Right renal pelvis (tissue), 4 donors: ENCODE results near the gene IDH2. TPM values are rescaled to one million over a fixed set of nuclear protein-coding genes. Genes with fewer than 3 reads are reported as not detected.

ENCODE experiments used
- DNase-seq, 4 donors: peaks; one replicate each; pipeline ENCODE4 v3.0.0-alpha.2; 2013; ENCODE audit warnings: low read depth in 4 of 4, low spot score in 3 of 4, missing footprints in 1 of 4
- polyA plus RNA-seq, 4 donors: library from polyadenylated mRNA; unstranded; fragments of 120-200 nt; gene quantifications; one replicate each; pipeline ENCODE4 v1.2.1, GENCODE V29; 2013; ENCODE audit not compliant: insufficient read length in 4 of 4

IDH2 gene
- polyA plus RNA-seq, 4 donors, result 194 to 243 (median 217) TPM

DNA sequence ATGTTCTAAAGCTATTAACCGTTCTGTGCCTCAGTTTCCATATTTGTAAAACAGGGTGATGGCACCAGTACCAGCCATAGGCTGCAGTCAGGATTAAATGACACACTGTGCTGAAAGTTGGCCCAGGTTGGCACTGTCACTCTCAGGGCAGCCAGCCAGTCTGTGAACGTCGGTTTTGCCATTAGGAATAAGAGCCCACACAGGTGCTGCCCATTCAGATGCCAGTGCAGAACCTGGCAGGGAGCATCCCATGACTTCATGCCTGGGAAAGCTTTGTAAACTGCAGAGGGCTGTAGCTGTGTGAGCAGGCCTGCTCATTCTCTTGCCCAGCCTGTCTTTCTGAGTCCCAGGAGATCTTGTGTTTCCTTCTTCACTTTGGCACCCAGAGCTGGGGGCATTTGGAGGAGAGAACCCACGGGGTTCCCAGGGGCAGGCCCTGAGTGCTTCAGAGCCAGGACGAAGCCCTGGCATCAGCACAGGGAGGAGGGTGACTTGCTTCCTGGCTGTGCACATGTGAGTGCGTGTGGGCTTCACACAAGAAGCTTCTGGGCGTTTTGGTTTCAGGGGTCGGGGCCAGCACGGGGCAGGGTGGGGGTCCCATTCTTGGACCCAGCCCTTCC, 54.2 kb downstream of the IDH2 start:
- DNase-seq, result no peak

DNA sequence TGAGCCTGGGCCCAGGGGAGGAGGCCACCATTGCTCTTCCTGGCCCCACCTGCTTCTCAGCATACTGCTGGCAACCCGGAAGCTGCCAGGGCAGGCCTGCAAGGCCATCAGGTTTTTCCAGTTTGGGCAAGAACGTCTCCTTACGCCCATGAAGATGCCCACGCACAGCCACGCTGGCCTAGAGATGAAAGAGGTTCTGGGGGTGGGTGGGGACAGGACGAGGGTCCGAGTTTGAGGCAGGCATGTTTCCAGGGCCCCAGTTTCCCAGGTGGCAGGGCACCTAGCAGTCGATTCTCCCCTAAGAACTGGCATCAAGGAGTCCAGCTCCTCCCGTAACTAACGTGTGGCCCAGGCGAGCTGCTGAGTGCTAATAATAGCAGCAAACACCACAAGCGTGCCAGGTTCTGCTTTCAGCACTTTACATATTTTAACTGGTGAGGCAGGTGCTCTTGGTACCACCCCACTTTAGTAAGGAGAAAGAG, 55.3 kb downstream of the IDH2 start:
- DNase-seq, result no peak

DNA sequence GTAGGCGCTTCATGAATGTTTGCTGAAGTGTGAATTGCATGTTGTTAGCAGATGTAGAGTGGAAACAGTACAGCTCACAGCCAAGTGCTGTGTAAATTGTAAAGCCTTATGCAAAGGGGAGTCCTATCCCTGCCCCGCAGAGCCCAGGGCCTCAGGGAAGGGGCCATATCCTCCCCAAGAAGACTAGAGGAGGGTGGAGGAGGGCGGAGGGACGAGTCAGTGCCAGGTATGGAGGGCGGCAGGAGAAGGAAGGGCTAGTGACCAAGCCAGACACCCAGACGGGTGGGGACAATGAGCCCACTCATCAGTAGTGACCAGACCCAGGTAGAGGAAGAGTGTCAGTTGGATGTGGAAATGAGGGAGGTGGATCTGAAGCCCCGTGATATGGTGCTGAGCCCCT, 56.0 kb downstream of the IDH2 start:
- no peak for DNase-seq

DNA sequence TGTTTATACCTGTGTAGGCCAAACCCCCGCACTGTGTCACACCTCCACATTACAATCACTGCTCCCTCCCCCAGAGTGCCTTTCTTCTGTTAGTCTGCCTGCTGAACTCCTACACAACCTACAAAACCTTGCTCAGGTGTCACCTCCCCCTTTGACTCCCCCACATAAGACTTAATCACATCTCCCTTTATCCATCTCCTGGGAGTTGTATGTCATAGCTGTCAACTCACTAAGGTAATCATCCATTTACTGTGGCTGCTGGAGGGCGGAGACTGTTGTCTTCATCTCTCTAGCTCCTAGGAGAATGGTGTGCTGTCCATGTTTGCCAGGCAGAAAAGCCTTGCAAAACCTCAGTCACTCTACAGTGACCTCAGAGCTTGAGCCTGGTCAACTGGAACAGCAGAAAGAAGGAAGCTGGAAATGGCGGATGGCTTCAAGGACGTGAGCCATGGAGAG, 57.3 kb downstream of the IDH2 start:
- DNase-seq, result no peak

DNA sequence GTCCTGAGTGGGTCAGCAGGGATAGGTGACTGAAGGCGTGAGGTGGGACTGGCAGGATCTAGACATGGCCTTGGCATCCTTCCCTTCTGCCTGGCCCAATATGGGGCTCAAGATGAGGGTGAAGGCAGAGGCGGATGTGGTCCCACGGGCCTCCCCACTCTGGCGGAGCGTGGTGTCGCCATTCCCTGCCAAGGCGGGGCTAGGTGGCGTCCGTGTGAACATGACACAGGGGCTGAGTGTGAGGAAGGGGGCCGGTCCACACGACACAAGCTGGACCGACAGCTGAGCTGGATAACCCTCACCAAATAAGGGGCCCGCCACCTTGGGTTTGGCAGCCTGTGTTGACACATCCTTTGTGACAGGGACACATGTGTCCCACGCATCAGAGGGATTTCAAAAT, 58.1 kb downstream of the IDH2 start:
- DNase-seq, result no peak

DNA sequence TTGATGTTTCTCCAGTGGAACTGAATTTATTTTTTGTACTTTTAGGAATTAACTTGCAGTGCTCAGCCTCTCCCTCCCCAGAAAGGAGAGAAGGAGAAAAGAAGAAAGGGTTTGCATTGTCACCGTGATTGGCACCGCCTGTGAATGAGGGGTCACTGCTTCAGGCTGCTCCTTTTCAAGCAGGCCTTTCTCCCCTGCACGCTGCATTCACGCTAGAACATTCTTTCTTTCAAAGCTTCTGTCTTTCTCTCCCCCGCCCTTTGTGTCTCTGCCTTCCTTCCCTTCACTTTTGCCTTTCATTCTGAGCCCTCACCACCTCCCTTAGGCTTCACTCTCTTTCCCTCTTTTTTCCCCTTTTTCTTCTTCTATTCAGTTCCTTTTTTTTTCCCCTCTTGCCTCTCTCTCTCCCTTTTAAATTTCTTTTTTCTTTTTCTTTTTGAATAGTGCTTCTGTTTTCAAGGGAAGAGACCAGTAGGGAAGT, 58.7 kb downstream of the IDH2 start:
- DNase-seq, result no peak

DNA sequence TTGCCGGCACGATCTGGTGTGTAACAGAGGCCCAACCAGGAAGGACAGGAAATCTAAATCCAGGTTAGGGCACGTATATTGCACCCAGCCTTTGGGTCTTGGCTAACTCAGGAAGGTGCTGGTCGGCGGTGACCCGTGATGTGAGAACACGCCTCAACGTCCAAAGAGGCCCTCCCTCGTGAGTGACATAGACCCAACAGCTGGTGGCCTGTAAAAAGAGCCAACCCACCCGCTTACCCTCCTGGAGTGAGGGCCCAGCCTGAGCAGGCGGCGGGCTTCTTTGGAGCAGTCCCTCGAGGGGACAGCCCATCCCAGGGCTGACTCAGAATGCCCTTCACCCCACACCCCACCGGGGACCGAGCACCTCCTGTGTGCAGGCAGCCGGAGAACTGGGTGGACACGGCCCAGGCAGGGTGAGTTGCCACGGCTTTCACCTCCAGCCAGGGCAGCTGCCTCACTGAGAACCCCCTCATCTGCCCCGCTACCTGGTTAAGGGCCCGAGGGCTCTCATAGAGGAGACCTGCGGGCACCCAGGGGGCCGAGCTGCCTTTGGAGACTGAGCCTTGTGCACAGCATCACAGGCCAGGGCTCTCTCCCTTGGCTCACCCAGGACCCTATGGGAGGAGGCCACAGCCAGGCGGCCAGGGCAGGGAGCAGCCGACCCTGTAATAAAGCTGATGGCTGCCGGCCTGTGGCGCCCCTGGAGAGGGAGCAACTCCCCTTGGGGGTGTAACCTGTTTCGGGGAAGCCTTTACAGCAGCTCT, 59.3 kb downstream of the IDH2 start:
- no peak for DNase-seq

DNA sequence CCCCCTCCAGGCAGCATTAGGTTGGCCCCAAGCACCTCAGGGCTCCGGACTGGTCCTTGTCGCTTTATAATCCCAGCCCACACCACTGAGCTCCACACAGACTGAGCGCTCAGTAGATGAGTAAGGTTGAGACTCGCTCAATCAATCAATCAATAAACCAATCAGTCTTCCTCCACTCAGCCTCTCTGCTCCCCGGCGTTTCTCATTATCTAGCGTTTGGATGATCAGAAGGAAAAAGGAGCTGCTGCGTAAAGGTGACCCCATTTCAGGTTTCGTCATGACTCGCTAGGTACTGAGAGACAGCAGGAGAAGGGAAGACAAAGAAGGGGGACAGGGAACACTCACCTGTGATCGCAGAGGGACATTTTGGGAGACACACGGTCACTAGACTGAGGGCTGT, 59.9 kb downstream of the IDH2 start:
- DNase-seq, result no peak

DNA sequence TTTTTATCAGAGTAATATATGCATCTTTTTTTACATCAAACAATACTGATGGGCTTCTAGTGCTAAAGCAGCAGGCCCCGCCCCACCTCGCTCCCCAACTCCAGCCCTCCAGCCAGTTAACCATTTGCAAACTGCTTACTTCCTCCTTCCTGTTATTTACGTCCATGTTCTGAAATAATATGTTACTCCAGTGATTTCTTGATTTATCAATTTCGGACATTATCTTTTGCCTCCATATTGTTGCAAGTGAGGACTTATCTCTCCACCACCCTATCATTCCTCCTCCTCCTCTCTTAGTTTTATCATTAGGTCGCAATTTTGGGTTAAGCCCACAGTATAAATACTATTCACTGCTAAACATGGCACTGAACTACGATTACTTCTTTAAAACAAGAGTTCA, 61.6 kb downstream of the IDH2 start:
- DNase-seq, result no peak

DNA sequence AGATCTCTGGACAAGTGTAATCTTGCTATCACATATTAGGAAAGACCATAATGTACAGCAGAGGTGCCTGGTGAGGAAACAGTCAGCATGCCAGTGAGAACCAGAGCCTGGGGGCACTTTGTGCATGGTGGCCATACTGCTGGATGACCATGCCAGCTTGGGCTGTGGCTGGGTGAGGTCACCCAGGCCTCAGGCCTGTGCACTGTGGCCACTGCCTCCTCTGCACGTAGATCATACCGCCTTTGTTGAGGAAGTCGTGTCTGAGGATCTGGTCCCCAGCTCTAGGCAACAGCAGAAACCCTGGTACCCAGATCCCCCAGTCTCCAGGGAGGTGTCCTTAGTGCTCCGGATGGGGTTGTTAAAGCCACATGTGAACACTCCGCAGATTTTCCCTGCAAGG, 62.3 kb downstream of the IDH2 start:
- no peak for DNase-seq

DNA sequence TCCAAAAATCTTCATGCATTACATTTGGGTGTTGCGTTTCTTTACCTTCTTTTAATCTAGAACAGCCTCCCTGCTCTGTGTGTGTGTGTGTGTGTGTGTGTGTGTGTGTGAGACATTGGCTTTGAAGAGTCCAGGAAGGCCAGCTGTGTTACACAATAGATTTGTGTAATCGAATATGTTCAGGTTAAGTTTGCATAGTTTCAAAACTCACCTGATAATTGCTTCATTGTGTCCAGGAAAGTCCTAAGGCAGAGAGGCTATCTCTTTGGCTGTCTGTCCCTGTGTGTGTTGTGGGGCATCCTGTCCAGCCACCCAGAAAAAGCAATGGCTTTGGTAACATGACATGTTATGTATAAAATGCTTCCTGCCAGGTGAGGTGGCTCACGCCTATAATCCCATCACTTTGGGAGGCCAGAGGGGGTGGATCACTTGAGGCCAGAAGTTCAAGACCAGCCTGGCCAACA, 63.6 kb downstream of the IDH2 start:
- DNase-seq, result no peak

DNA sequence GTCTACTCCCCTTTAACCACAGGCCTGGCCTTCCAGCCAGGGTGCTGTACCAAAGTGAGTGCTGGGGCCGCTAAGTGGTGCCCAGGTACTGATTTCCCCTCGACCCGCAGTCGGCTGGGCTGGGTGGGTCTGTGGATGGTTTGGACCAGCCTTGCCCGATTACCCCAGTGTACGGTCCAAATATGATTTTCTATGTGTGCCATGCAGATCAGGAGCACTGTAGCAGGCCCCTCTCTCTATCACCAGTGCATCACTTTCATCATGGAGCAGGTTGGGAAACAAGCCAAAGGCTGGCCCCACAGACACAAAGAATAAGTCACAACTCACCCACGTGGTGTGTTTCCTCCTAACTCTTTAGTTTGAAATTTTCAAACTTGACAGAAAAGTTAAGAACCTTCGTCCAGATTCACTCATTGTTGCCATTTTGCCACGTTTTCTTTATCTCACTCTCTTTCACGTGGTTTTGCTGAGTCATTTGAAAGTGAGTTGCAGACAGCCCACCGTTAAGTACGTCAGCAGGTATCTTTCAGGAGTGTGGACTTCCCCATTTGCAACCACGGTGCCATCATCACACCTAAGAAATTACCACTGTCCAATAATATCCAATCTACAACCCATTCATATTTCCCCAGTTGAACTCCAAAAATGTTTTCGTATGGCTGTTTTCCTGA, 64.2 kb downstream of the IDH2 start:
- no peak for DNase-seq

DNA sequence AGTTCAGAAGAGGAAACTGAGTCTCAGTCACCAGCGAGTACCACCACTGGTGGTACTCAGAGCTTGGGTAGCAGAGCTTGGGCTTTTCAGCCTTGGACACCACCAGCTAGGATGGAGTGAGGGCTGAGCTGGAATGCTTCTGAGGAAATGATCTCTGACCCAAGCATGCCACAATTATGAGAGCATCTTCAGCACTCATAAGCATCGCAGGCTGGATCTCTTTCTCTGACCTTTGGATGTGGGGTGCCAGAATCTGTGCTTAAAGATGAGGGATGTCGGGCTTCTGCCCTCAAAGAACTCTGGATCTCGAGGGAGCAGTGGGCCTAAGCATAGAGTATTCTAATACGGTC, 64.8 kb downstream of the IDH2 start:
- DNase-seq, result no peak

DNA sequence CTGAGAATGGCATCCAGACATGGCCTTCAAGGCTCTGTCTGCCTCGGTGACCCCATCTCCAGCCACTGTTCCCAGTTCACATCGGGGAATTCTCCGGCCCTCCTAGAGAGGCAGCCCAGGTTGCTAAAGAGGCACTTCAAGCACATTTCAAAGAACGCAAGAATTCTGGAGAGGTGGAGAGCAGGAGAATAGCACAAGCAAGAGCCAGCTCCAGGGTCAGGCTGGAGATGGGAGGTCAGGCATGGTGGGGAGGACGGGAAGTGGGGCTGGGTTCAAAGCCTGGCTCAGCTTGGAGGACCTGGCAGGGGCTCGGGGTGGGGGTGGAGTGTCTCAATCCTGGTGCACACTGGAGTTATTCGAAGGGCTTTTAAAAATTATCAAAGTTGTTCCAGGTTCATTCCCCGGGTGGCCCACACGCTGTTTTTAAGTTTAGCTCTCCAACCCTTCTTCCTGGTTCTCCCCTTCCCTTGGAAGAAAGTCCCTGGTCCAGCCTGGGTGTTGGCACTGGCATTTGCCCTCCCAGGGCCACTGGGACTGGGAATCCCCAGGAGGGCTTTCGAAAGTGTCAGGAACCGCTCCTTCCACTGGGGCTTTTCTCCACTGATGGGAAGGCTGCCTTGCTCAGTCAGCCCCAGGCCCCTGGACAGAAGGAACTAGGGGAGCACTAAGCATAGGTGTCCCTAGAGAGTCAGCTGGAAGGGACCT, 65.3 kb downstream of the IDH2 start:
- no peak for DNase-seq

DNA sequence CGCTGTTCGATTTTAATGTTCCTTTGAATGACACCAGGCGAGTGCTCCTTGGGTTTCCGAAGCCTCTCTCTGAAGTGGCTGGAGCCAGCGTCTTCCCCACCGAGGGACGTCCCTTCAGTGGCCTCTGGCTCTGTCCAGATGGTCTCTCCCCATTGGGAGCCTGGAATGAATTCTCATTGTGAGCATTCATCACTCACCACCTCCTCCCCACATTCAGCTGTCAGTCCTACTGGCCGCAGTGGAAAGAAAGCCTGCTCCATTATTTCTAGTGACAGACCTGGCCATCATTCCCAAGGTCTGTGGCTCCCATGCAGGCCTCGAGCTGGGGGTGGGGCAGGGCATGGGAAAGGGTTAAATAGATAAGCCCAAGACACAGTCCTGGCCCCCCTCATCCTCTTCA, 65.9 kb downstream of the IDH2 start:
- no peak for DNase-seq

DNA sequence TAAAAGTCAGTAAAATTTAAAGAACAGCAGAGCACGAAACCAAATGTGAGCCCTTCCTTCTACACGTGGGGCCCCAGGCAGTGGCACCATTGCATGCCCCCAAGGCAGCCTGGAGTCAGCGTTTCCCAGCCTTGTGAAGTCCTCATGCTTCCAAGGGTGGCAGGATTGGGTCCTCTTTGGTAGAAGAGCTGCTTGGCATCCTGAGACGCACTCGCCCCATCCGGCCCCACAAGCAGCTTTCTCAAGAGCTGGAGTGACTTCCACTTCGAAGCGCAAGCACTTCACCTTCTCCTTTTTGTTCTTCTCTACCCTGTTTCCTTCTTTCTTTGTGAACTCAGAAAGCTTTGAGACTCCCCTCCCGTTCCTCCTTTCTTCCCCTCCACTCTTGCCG, 66.4 kb downstream of the IDH2 start:
- DNase-seq, result no peak

DNA sequence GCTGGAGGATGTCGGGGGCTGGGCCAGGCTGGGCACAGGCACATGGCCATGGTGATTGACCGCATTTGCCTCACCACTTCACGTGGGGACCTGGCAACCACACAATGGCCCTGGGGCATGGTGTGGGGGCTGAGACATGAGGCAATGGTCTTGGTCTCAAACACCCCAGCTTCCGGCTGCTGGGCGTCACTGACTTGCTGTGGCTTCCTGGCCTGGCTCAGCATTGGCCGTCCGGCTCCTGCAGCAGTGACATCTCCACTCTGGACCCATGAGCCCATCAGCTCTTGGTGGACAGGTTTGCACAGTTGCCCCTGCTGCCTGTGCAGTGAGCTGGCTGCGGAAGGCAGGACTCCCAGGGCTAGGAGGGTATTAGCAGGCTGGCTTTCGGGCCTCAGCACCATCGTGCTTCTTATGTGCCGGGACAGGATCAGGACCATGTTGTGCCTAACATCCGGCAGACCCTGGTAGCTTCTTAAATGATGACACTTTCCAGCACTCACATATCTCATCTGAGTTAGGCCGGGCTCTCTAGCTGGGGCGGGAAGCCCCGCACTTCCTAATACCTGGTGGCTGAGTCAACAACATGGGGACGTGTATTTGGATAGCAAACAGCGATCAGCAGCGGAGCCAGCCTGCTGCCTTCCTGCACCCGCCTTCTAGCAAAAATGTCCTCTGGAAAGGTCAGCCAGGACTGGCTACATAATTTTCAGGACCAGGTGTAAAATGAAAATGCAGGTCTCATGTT, 67.0 kb downstream of the IDH2 start:
- DNase-seq, result no peak

DNA sequence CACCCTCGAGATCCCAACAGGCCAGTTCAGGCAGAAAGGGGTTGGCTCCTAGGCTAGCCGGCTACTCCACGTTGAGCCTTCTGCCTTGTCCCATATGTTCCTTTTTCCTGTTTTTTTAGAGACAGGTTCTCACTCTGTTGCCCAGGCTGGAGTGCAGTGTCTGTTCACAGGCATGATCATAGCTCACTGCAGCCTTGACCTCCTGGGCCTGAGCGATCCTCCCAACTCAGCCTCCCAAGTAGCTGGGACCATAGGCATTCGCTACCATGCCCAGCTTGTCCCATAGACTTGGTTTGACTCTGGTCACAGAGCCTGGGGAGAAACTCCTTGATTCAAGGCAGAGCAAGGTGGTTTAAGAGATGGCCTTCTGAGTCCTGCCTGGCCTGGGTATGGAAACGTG, 68.8 kb downstream of the IDH2 start:
- no peak for DNase-seq
